Measurements from ENCODE around the gene SRPK2.

SRPK2 gene

GRCh38 chr7:105257338-105257737 is 131.4 kb downstream of the SRPK2 start:
- H3K36me3 ChIP-seq (ENCODE audit: control insufficient read depth in 2 of 2, insufficient read depth in 2 of 2, low read length in 2 of 2) = no peaks in the 10 kb centered on the region
- H3K9me3 ChIP-seq (ENCODE audit: control insufficient read depth in 2 of 2, low read length in 2 of 2) = no peaks in the 10 kb centered on the region
- H3K4me3 ChIP-seq (ENCODE audit: low read length in 2 of 2) = no peak overlapping the region
- H3K4me1 ChIP-seq (ENCODE audit: control insufficient read depth, insufficient read depth, low read length) = peaks cover 2% of the 10 kb centered on the region
- no peaks in the 10 kb centered on the region for H3K27me3 ChIP-seq (ENCODE audit: control insufficient read depth in 1 of 2, insufficient read depth in 2 of 2, low read length in 2 of 2)
- no peak overlapping the region for H3K9ac ChIP-seq (ENCODE audit: low read length in 2 of 2)
- H3K27ac ChIP-seq (ENCODE audit: low read length) = no peak overlapping the region

- H3K9ac ChIP-seq (ENCODE audit: low read length in 2 of 2) = no peak overlapping the region
- H3K27me3 ChIP-seq (ENCODE audit: control insufficient read depth in 1 of 2, insufficient read depth in 2 of 2, low read length in 2 of 2) = no peaks in the 10 kb centered on the region
- H3K4me3 ChIP-seq (ENCODE audit: low read length in 2 of 2) = no peak overlapping the region
- no peaks in the 10 kb centered on the region for H3K36me3 ChIP-seq (ENCODE audit: control insufficient read depth in 2 of 2, insufficient read depth in 2 of 2, low read length in 2 of 2)
- peaks cover 2% of the 10 kb centered on the region for H3K4me1 ChIP-seq (ENCODE audit: control insufficient read depth, insufficient read depth, low read length)
- H3K9me3 ChIP-seq (ENCODE audit: control insufficient read depth in 2 of 2, low read length in 2 of 2) = no peaks in the 10 kb centered on the region
- H3K27ac ChIP-seq (ENCODE audit: low read length) = no peak overlapping the region
These were observed 131.9 kb downstream of the SRPK2 start for GRCh38 chr7:105256761-105257231.

- H3K4me3 ChIP-seq (ENCODE audit: low read length in 2 of 2) = no peak overlapping the region
These were observed 138.0 kb downstream of the SRPK2 start for GRCh38 chr7:105250706-105251105.

GRCh38 chr7:105250239-105250638 is 138.5 kb downstream of the SRPK2 start:
- peaks cover 5% of the 10 kb centered on the region for H3K4me1 ChIP-seq (ENCODE audit: control insufficient read depth, insufficient read depth, low read length)
- H3K4me3 ChIP-seq (ENCODE audit: low read length in 2 of 2) = no peak overlapping the region
- H3K9ac ChIP-seq (ENCODE audit: low read length in 2 of 2) = no peak overlapping the region
- no peaks in the 10 kb centered on the region for H3K36me3 ChIP-seq (ENCODE audit: control insufficient read depth in 2 of 2, insufficient read depth in 2 of 2, low read length in 2 of 2)
- no peaks in the 10 kb centered on the region for H3K9me3 ChIP-seq (ENCODE audit: control insufficient read depth in 2 of 2, low read length in 2 of 2)
- no peaks in the 10 kb centered on the region for H3K27me3 ChIP-seq (ENCODE audit: control insufficient read depth in 1 of 2, insufficient read depth in 2 of 2, low read length in 2 of 2)
- no peak overlapping the region for H3K27ac ChIP-seq (ENCODE audit: low read length)

More at GRCh38 chr7:105250706-105251105, 138.0 kb downstream of the SRPK2 start:
- H3K36me3 ChIP-seq (ENCODE audit: control insufficient read depth in 2 of 2, insufficient read depth in 2 of 2, low read length in 2 of 2) = no peaks in the 10 kb centered on the region
- no peaks in the 10 kb centered on the region for H3K9me3 ChIP-seq (ENCODE audit: control insufficient read depth in 2 of 2, low read length in 2 of 2)
- no peak overlapping the region for H3K9ac ChIP-seq (ENCODE audit: low read length in 2 of 2)
- no peaks in the 10 kb centered on the region for H3K27me3 ChIP-seq (ENCODE audit: control insufficient read depth in 1 of 2, insufficient read depth in 2 of 2, low read length in 2 of 2)
- H3K27ac ChIP-seq (ENCODE audit: low read length) = no peak overlapping the region
- peaks cover under 1% of the 10 kb centered on the region for H3K4me1 ChIP-seq (ENCODE audit: control insufficient read depth, insufficient read depth, low read length)

GRCh38 chr7:105249216-105249615 is 139.5 kb downstream of the SRPK2 start:
- Histone ChIP-seq H3K27me3 (ENCODE audit: control insufficient read depth in 1 of 2, insufficient read depth in 2 of 2, low read length in 2 of 2) (no peaks in the 10 kb centered on the region), H3K4me1 (ENCODE audit: control insufficient read depth, insufficient read depth, low read length) (peaks cover 8% of the 10 kb centered on the region), H3K36me3 (ENCODE audit: control insufficient read depth in 2 of 2, insufficient read depth in 2 of 2, low read length in 2 of 2) (no peaks in the 10 kb centered on the region), H3K9me3 (ENCODE audit: control insufficient read depth in 2 of 2, low read length in 2 of 2) (no peaks in the 10 kb centered on the region), H3K27ac (ENCODE audit: low read length) (no peak overlapping the region), H3K4me3 (ENCODE audit: low read length in 2 of 2) (no peak overlapping the region), H3K9ac (ENCODE audit: low read length in 2 of 2) (no peak overlapping the region)

- peaks cover 8% of the 10 kb centered on the region for H3K4me1 ChIP-seq (ENCODE audit: control insufficient read depth, insufficient read depth, low read length)
- H3K9me3 ChIP-seq (ENCODE audit: control insufficient read depth in 2 of 2, low read length in 2 of 2) = no peaks in the 10 kb centered on the region
- H3K27ac ChIP-seq (ENCODE audit: low read length) = no peak overlapping the region
- H3K4me3 ChIP-seq (ENCODE audit: low read length in 2 of 2) = no peak overlapping the region
- no peaks in the 10 kb centered on the region for H3K36me3 ChIP-seq (ENCODE audit: control insufficient read depth in 2 of 2, insufficient read depth in 2 of 2, low read length in 2 of 2)
- H3K9ac ChIP-seq (ENCODE audit: low read length in 2 of 2) = no peak overlapping the region
- H3K27me3 ChIP-seq (ENCODE audit: control insufficient read depth in 1 of 2, insufficient read depth in 2 of 2, low read length in 2 of 2) = no peaks in the 10 kb centered on the region
These were observed 142.0 kb downstream of the SRPK2 start for GRCh38 chr7:105246679-105247078.

GRCh38 chr7:105246256-105246655 is 142.5 kb downstream of the SRPK2 start:
- Histone ChIP-seq H3K4me1 (ENCODE audit: control insufficient read depth, insufficient read depth, low read length) (peaks cover 9% of the 10 kb centered on the region), H3K27me3 (ENCODE audit: control insufficient read depth in 1 of 2, insufficient read depth in 2 of 2, low read length in 2 of 2) (no peaks in the 10 kb centered on the region), H3K9me3 (ENCODE audit: control insufficient read depth in 2 of 2, low read length in 2 of 2) (no peaks in the 10 kb centered on the region), H3K4me3 (ENCODE audit: low read length in 2 of 2) (no peak overlapping the region), H3K9ac (ENCODE audit: low read length in 2 of 2) (no peak overlapping the region), H3K27ac (ENCODE audit: low read length) (no peak overlapping the region), H3K36me3 (ENCODE audit: control insufficient read depth in 2 of 2, insufficient read depth in 2 of 2, low read length in 2 of 2) (no peaks in the 10 kb centered on the region)

- Histone ChIP-seq H3K27ac (ENCODE audit: low read length) (no peak overlapping the region), H3K4me1 (ENCODE audit: control insufficient read depth, insufficient read depth, low read length) (peaks cover 11% of the 10 kb centered on the region), H3K4me3 (ENCODE audit: low read length in 2 of 2) (no peak overlapping the region), H3K27me3 (ENCODE audit: control insufficient read depth in 1 of 2, insufficient read depth in 2 of 2, low read length in 2 of 2) (no peaks in the 10 kb centered on the region), H3K36me3 (ENCODE audit: control insufficient read depth in 2 of 2, insufficient read depth in 2 of 2, low read length in 2 of 2) (no peaks in the 10 kb centered on the region), H3K9ac (ENCODE audit: low read length in 2 of 2) (no peak overlapping the region), H3K9me3 (ENCODE audit: control insufficient read depth in 2 of 2, low read length in 2 of 2) (no peaks in the 10 kb centered on the region)
These were observed 143.2 kb downstream of the SRPK2 start for GRCh38 chr7:105245398-105246114.

- no peak overlapping the region for H3K9ac ChIP-seq (ENCODE audit: low read length in 2 of 2)
- no peaks in the 10 kb centered on the region for H3K9me3 ChIP-seq (ENCODE audit: control insufficient read depth in 2 of 2, low read length in 2 of 2)
- no peak overlapping the region for H3K4me3 ChIP-seq (ENCODE audit: low read length in 2 of 2)
- no peak overlapping the region for H3K27ac ChIP-seq (ENCODE audit: low read length)
- H3K4me1 ChIP-seq (ENCODE audit: control insufficient read depth, insufficient read depth, low read length) = peaks cover 11% of the 10 kb centered on the region
- H3K27me3 ChIP-seq (ENCODE audit: control insufficient read depth in 1 of 2, insufficient read depth in 2 of 2, low read length in 2 of 2) = no peaks in the 10 kb centered on the region
- no peaks in the 10 kb centered on the region for H3K36me3 ChIP-seq (ENCODE audit: control insufficient read depth in 2 of 2, insufficient read depth in 2 of 2, low read length in 2 of 2)
These were observed 144.1 kb downstream of the SRPK2 start for GRCh38 chr7:105244594-105244993.

GRCh38 chr7:105241198-105241597 is 147.5 kb downstream of the SRPK2 start:
- no peak overlapping the region for H3K9ac ChIP-seq (ENCODE audit: low read length in 2 of 2)
- H3K36me3 ChIP-seq (ENCODE audit: control insufficient read depth in 2 of 2, insufficient read depth in 2 of 2, low read length in 2 of 2) = no peaks in the 10 kb centered on the region
- no peak overlapping the region for H3K4me3 ChIP-seq (ENCODE audit: low read length in 2 of 2)
- no peaks in the 10 kb centered on the region for H3K9me3 ChIP-seq (ENCODE audit: control insufficient read depth in 2 of 2, low read length in 2 of 2)
- no peaks in the 10 kb centered on the region for H3K27me3 ChIP-seq (ENCODE audit: control insufficient read depth in 1 of 2, insufficient read depth in 2 of 2, low read length in 2 of 2)
- H3K4me1 ChIP-seq (ENCODE audit: control insufficient read depth, insufficient read depth, low read length) = peaks cover 11% of the 10 kb centered on the region
- no peak overlapping the region for H3K27ac ChIP-seq (ENCODE audit: low read length)

GRCh38 chr7:105238198-105238765 is 150.4 kb downstream of the SRPK2 start:
- Histone ChIP-seq H3K9ac (ENCODE audit: low read length in 2 of 2) (no peak overlapping the region), H3K27ac (ENCODE audit: low read length) (no peak overlapping the region), H3K4me3 (ENCODE audit: low read length in 2 of 2) (no peak overlapping the region), H3K4me1 (ENCODE audit: control insufficient read depth, insufficient read depth, low read length) (peaks cover 4% of the 10 kb centered on the region), H3K9me3 (ENCODE audit: control insufficient read depth in 2 of 2, low read length in 2 of 2) (no peaks in the 10 kb centered on the region), H3K27me3 (ENCODE audit: control insufficient read depth in 1 of 2, insufficient read depth in 2 of 2, low read length in 2 of 2) (no peaks in the 10 kb centered on the region), H3K36me3 (ENCODE audit: control insufficient read depth in 2 of 2, insufficient read depth in 2 of 2, low read length in 2 of 2) (no peaks in the 10 kb centered on the region)
